GM18909 (cell line): ENCODE results near the gene PARD3.
"Not testable (repeated sequence)": the region's sequence is repeated elsewhere in the genome, so short reads cannot be mapped to it uniquely, and the experiment has no call there.

Experiments
- ATAC-seq: cut with Tn5 transposase; IDR thresholded peaks from one replicate; pipeline ENCODE4 v1.9.1; 2021; ENCODE audit warnings: mild to moderate bottlenecking; ENCODE audit not compliant: unreplicated experiment, poor library complexity

Gene PARD3

GRCh38 chr10:34700752-34701151 lies 114.3 kb downstream of the PARD3 start:
- not testable (repeated sequence) for ATAC-seq

GRCh38 chr10:34699904-34700517 lies 115.1 kb downstream of the PARD3 start:
- ATAC-seq = no peak

- no peak for ATAC-seq
Measured at GRCh38 chr10:34698979-34699378, 116.1 kb downstream of the PARD3 start.

GRCh38 chr10:34698248-34698831 lies 116.8 kb downstream of the PARD3 start:
- no peak for ATAC-seq

GRCh38 chr10:34697351-34698247 lies 117.5 kb downstream of the PARD3 start:
- ATAC-seq = no peak

- no peak for ATAC-seq
Measured at GRCh38 chr10:34696423-34696822, 118.7 kb downstream of the PARD3 start.

GRCh38 chr10:34690383-34691049 lies 124.6 kb downstream of the PARD3 start:
- no peak for ATAC-seq

GRCh38 chr10:34689053-34689452 lies 126.0 kb downstream of the PARD3 start:
- no peak for ATAC-seq

- no peak for ATAC-seq
Measured at GRCh38 chr10:34687434-34688210, 127.5 kb downstream of the PARD3 start.

- no peak for ATAC-seq
Measured at GRCh38 chr10:34682580-34682979, 132.5 kb downstream of the PARD3 start.

- ATAC-seq = no peak
Measured at GRCh38 chr10:34681933-34682332, 133.2 kb downstream of the PARD3 start.

GRCh38 chr10:34679177-34679576 lies 135.9 kb downstream of the PARD3 start:
- ATAC-seq = no peak

GRCh38 chr10:34677591-34677990 lies 137.5 kb downstream of the PARD3 start:
- no peak for ATAC-seq

GRCh38 chr10:34677132-34677531 lies 138.0 kb downstream of the PARD3 start:
- ATAC-seq = no peak

- ATAC-seq = no peak
Measured at GRCh38 chr10:34674176-34674575, 140.9 kb downstream of the PARD3 start.

GRCh38 chr10:34670081-34670480 lies 145.0 kb downstream of the PARD3 start:
- ATAC-seq = no peak

GRCh38 chr10:34669079-34669478 lies 146.0 kb downstream of the PARD3 start:
- ATAC-seq = no peak

- no peak for ATAC-seq
Measured at GRCh38 chr10:34667177-34667576, 147.9 kb downstream of the PARD3 start.

GRCh38 chr10:34666008-34666704 lies 148.9 kb downstream of the PARD3 start:
- ATAC-seq = peak; percentile 89
